Measurements from ENCODE around the gene PITPNB. TPM values are rescaled to one million over a fixed set of nuclear protein-coding genes. Genes with fewer than 3 reads are reported as not detected.
A peak's percentile ranks its signal among the peaks of the same experiment; 100 is the strongest.

The PITPNB gene
- total RNA-seq, 1 experiment from 2014 or later = 29.5 TPM

GRCh38 chr22:27925331-27925730 lies 6.3 kb upstream of the PITPNB start:
- in situ Hi-C loops (cut with HindIII; ENCODE audit: low sequenced_read_pairs) = no loop called here
- DNase-seq (ENCODE audit: low spot score) = no peak

- peak; percentile 61 for DNase-seq (ENCODE audit: low spot score)
- in situ Hi-C loops (cut with HindIII; ENCODE audit: low sequenced_read_pairs) = loop anchor here (5.0 kb wide), 1 partner anchor 82 kb away; no protein-coding TSS in a partner anchor
Measured at GRCh38 chr22:27919942-27920755, 1.1 kb upstream of the PITPNB start.

- in situ Hi-C loops (cut with HindIII; ENCODE audit: low sequenced_read_pairs) = loop anchor here (5.0 kb wide), 1 partner anchor 84 kb away; no protein-coding TSS in a partner anchor
- peak; percentile 19 for DNase-seq (ENCODE audit: low spot score)
Measured at GRCh38 chr22:27918341-27919221, 475 bp downstream of the PITPNB start.

GRCh38 chr22:27915986-27916385 lies 3.1 kb downstream of the PITPNB start:
- DNase-seq (ENCODE audit: low spot score) = no peak
- in situ Hi-C loops (cut with HindIII; ENCODE audit: low sequenced_read_pairs) = loop anchor here (5.0 kb wide), 1 partner anchor 86 kb away; no protein-coding TSS in a partner anchor

- no peak for DNase-seq (ENCODE audit: low spot score)
- in situ Hi-C loops (cut with HindIII; ENCODE audit: low sequenced_read_pairs) = no loop called here
Measured at GRCh38 chr22:27913162-27913741, 5.8 kb downstream of the PITPNB start.

GRCh38 chr22:27912101-27912500 lies 7.0 kb downstream of the PITPNB start:
- in situ Hi-C loops (cut with HindIII; ENCODE audit: low sequenced_read_pairs) = no loop called here
- DNase-seq (ENCODE audit: low spot score) = no peak

- in situ Hi-C loops (cut with HindIII; ENCODE audit: low sequenced_read_pairs) = no loop called here
- DNase-seq (ENCODE audit: low spot score) = no peak
Measured at GRCh38 chr22:27911330-27911729, 7.7 kb downstream of the PITPNB start.

- DNase-seq (ENCODE audit: low spot score) = no peak
- in situ Hi-C loops (cut with HindIII; ENCODE audit: low sequenced_read_pairs) = no loop called here
Measured at GRCh38 chr22:27906241-27906640, 12.8 kb downstream of the PITPNB start.

GRCh38 chr22:27905653-27906052 lies 13.4 kb downstream of the PITPNB start:
- in situ Hi-C loops (cut with HindIII; ENCODE audit: low sequenced_read_pairs) = no loop called here
- no peak for DNase-seq (ENCODE audit: low spot score)

- in situ Hi-C loops (cut with HindIII; ENCODE audit: low sequenced_read_pairs) = no loop called here
Measured at GRCh38 chr22:27903805-27904473, 15.1 kb downstream of the PITPNB start.

GRCh38 chr22:27900153-27900552 lies 18.9 kb downstream of the PITPNB start:
- DNase-seq (ENCODE audit: low spot score) = no peak
- in situ Hi-C loops (cut with HindIII; ENCODE audit: low sequenced_read_pairs) = no loop called here

More at GRCh38 chr22:27903805-27904473, 15.1 kb downstream of the PITPNB start:
- DNase-seq (ENCODE audit: low spot score) = no peak

GRCh38 chr22:27896245-27896644 lies 22.8 kb downstream of the PITPNB start:
- no peak for DNase-seq (ENCODE audit: low spot score)
- in situ Hi-C loops (cut with HindIII; ENCODE audit: low sequenced_read_pairs) = no loop called here

- no peak for DNase-seq (ENCODE audit: low spot score)
- in situ Hi-C loops (cut with HindIII; ENCODE audit: low sequenced_read_pairs) = no loop called here
Measured at GRCh38 chr22:27895600-27895999, 23.5 kb downstream of the PITPNB start.

GRCh38 chr22:27892811-27893210 lies 26.2 kb downstream of the PITPNB start:
- in situ Hi-C loops (cut with HindIII; ENCODE audit: low sequenced_read_pairs) = no loop called here

GRCh38 chr22:27892064-27892463 lies 27.0 kb downstream of the PITPNB start:
- in situ Hi-C loops (cut with HindIII; ENCODE audit: low sequenced_read_pairs) = no loop called here
- no peak for DNase-seq (ENCODE audit: low spot score)

More at GRCh38 chr22:27892811-27893210, 26.2 kb downstream of the PITPNB start:
- no peak for DNase-seq (ENCODE audit: low spot score)

GRCh38 chr22:27888310-27888709 lies 30.7 kb downstream of the PITPNB start:
- no peak for DNase-seq (ENCODE audit: low spot score)
- in situ Hi-C loops (cut with HindIII; ENCODE audit: low sequenced_read_pairs) = no loop called here

- in situ Hi-C loops (cut with HindIII; ENCODE audit: low sequenced_read_pairs) = no loop called here
- no peak for DNase-seq (ENCODE audit: low spot score)
Measured at GRCh38 chr22:27886843-27887151, 32.3 kb downstream of the PITPNB start.

GRCh38 chr22:27885977-27886842 lies 32.8 kb downstream of the PITPNB start:
- DNase-seq (ENCODE audit: low spot score) = peak; percentile 52
- in situ Hi-C loops (cut with HindIII; ENCODE audit: low sequenced_read_pairs) = no loop called here

All from G401 (cell line).